WI38 (cell line): ENCODE data around the gene RSPH4A.

Source experiments
- H3K4me3 ChIP-seq: 2 replicates; pipeline ENCODE4 v1.5.1; 2011; ENCODE audit warnings: low read depth, mild to moderate bottlenecking, control low read depth, low read length
- TF ChIP-seq, protein P1 (sequence below): IDR thresholded peaks from 2 replicates; pipeline ENCODE4 v1.5.1; 2012; ENCODE audit warnings: low read depth, mild to moderate bottlenecking, control low read depth, low read length

The RSPH4A gene

DNA sequence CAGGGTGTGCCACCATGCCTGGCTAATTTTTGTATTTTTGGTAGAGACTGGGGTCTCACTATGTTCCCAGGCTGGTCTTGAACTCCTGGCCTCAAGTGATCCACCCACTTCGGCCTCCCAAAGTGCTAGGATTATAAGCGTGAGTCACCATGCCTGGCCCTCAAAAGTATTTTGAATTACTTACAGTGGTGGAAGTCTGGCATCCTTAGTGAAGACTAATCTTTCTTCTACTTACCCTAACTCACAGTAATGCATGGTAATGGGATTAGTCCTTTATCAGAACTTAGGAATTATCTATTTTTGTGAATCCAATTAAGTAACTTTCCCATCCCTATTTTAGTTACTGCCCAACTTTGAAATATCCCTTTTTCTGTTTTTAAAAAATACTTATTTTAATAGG, 41.1 kb upstream of the RSPH4A start:
- no peak overlapping the region for H3K4me3 ChIP-seq
- TF ChIP-seq, protein P1, sequence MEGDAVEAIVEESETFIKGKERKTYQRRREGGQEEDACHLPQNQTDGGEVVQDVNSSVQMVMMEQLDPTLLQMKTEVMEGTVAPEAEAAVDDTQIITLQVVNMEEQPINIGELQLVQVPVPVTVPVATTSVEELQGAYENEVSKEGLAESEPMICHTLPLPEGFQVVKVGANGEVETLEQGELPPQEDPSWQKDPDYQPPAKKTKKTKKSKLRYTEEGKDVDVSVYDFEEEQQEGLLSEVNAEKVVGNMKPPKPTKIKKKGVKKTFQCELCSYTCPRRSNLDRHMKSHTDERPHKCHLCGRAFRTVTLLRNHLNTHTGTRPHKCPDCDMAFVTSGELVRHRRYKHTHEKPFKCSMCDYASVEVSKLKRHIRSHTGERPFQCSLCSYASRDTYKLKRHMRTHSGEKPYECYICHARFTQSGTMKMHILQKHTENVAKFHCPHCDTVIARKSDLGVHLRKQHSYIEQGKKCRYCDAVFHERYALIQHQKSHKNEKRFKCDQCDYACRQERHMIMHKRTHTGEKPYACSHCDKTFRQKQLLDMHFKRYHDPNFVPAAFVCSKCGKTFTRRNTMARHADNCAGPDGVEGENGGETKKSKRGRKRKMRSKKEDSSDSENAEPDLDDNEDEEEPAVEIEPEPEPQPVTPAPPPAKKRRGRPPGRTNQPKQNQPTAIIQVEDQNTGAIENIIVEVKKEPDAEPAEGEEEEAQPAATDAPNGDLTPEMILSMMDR: no peak

DNA sequence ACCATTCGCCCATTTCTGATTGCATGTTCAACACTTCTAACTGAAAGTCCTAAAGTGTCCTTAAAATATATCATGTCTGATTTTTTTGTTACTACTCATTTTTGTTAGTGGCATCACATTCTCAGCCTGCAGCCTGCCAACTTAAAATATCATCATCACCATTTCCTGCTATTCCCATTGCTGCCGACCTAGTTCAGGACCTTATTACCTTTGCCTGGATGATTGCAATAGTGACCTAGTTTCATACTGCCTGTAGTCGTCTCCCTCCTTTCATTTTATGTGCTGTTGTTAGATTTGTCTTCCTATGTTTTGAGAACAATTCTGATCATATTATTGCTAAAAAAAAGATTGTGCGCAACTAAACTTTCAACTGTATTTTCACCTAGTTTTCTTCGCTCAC, 38.8 kb upstream of the RSPH4A start:
- no peak overlapping the region for H3K4me3 ChIP-seq
- TF ChIP-seq, protein P1: no peak

DNA sequence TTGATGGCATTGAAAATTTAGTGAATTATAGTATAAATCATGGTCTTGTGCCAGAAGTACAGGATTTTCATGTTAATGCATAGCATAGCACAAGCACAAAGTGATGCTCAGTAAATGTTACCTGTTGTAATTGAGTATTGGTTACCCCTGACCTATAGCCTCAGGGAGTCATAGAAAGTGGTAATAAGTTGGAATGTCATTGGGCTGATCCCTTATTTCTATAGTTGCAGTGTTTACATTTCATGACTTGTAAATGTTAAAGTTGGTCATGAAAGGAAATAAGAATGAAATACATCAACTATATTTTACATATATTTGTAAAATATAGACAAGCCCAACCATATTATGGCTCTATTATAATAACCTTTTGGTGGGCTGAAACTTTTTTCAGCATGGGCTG, 37.9 kb upstream of the RSPH4A start:
- TF ChIP-seq, protein P1: no peak

DNA sequence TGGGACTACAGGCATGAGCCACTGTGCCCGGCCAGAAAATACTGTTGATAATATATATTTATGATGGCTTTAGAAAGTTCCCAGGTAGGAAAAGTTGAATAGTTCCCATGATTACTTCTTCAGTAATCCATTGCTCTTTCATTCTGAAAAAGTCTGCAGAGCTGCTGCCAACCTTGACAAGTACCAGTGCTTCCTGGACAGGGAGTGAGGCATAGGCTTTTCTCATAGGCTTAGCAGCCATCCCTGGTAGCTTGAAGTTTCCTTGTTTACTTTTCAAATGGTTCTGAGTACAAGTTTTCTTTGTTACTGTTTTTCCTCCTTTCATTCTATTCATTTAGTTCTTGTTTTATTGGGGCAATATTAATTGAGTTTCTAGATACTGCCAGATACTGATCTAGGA, 37.1 kb upstream of the RSPH4A start:
- no peak overlapping the region for H3K4me3 ChIP-seq
- TF ChIP-seq, protein P1: no peak

More for the DNA sequence above, 37.9 kb upstream of the RSPH4A start:
- no peak overlapping the region for H3K4me3 ChIP-seq

DNA sequence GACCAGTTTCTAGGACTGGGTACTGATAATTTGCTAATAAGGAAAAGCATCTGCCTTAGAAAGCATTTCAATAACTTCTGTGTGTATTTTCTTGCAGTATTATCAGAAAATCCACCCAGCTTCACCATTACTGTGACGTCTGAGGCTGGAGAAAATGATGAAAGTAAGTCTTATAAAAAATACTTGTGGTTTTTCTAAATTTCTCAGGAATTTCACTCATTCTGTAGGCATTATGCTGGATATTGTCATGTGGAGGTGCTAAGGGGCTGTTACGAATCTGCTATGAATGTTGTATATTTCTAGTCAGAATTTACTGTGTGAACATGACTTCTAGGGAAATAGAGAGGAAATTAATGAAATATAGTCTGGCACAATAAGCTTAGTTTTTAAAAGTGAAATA, 36.1 kb upstream of the RSPH4A start:
- no peak overlapping the region for H3K4me3 ChIP-seq
- TF ChIP-seq, protein P1: no peak

DNA sequence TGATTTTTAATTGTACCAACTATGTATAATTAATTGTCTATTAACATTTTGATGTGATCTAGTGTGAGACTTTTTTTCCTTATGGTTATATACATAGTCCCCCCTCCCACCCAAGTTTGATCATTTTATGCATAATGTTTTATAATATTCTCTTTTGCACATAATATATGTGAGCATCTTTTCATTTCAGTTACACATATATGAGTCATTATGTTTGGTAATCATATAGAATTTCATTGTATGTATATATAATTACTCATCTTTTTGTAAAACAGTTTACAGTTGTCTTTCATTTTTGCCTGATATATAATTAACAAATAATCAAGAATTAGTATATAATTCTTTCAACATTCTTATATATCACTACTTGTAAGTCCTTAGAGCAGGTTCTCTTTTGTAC, 30.0 kb upstream of the RSPH4A start:
- TF ChIP-seq, protein P1: no peak

DNA sequence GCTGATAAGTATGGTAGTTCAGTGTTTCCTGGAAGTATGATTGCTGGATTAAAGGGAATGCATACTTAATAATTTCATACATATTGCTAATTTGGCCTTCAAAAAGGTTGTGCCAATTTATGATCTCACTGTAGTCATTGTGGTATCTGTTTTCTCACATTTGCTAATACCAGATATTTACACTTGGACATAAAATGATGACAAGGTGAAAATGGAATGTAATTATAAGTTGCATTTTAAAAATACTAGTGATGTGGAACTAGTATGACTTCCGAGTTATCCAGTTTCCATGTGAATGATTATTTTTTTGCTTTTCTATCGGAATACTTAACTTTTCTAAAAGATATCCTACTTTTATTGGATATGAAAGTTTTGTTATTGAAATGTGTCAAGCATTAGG, 29.5 kb upstream of the RSPH4A start:
- H3K4me3 ChIP-seq: no peak overlapping the region
- TF ChIP-seq, protein P1: no peak

More for the DNA sequence above, 30.0 kb upstream of the RSPH4A start:
- H3K4me3 ChIP-seq: no peak overlapping the region
